GM12874 (cell line): Measurements from ENCODE around the gene DNAJC12.

Source experiments
- CTCF ChIP-seq: IDR thresholded peaks from 2 replicates; pipeline ENCODE4 v1.5.1; 2011; ENCODE audit warnings: low read depth, mild to moderate bottlenecking, control low read depth, low read length, moderate library complexity; ENCODE audit not compliant: insufficient read depth

The DNAJC12 gene

GRCh38 chr10:67801118-67801517 is 36.9 kb downstream of the DNAJC12 start:
- no peak for TF ChIP-seq CTCF

DNA sequence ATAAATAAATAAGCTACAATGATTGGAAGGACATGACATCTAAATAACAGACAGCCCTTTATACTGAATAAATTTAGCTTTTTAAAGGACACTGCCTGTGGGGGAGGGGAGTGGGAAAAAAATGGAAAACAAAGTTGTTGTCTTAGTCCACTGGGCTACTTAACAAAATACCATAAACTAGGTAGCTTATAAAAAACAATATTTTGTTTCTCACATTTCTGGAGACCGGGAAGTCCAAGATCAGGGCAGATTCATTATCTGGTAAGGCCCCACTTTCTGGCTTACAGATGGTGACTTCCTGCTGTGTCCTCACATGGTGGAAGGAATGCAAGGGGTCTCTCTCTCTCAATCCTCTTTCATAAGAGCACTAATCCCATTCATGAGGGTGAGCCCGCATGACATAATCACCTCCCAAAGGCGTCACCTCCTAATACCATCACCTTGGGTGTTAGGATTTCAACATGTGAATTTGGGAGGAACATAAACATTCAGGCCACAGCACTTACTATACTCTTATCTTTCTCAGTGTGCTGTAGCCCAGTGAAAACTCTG is 43.0 kb downstream of the DNAJC12 start:
- TF ChIP-seq CTCF: no peak

GRCh38 chr10:67794256-67794655 is 43.7 kb downstream of the DNAJC12 start:
- no peak for TF ChIP-seq CTCF

GRCh38 chr10:67793313-67793712 is 44.7 kb downstream of the DNAJC12 start:
- TF ChIP-seq CTCF: no peak

DNA sequence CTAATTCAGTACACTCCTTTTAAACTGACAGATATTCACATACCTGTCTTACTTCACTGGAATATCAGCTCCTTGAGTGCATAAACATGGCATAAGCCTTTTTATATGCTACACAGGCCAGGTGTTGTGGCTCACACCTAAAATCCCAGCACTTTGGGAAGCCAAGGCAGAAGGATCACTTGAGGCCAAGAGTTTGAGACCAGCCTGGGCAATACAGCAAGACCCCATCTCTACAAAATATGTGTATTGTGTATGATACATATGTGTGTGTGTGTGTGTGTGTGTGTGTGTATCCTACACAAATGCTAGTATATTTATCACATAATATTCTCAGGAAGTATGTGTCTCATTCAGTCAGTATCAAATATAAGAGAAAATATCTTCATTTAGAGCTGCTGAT is 45.3 kb downstream of the DNAJC12 start:
- no peak for TF ChIP-seq CTCF

DNA sequence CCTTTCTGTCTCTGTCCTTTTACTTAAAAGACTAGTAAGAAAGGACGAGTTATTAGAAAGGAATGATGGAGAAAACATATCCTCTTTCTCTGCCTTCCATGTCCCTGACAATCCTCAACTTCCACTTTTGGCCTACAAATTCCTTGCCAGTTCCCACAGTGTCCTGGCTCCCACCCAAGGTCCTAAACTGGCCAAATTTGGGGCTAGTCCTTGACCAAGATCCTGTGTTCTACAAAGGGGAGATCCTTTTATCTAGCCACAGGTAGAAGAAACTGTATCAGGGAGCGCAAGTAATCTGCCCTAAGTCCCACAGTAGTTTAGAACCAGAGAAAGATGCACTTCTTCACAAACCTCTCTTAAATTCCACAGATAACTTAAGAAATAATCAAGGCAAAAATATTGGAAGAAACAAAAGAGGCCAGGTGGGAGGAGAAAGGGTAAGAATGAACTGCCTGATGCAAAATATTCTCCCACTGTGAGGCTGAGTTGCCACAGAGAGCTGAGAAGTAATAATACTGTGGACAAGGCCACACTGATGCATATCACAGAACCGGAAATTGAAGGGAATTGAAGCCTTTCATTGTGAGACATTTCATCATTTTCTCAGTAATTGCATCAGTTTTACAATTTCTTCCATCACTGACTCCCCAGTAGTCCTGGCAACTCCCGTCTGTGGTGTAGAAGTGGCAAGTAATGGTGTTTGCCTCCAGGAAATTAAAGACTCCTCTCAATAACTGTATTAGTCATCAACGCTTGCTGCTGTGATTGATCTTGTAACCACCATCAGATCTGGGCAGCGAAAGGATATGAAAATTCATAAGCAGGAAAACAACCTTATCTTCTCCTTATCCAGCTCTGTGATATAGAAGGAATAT is 47.2 kb downstream of the DNAJC12 start:
- no peak for TF ChIP-seq CTCF

DNA sequence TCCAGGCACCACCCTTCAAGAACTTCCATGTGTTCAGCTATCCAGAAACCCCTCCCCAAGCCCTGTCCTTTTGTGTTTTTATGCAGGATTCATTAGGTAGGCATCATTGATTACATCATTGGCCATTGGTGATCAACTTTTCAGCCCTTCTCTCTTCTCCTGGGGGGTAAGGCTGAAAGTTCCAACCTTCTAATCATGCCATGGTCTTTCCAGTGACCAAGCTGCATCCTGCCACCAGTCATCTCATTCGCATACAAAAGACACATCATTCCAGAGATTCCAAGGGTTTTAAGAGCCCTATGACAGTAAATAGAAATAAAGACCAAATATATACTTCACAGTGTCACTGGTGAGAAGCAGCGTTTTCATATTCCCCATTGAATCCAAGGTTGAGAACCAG is 48.2 kb downstream of the DNAJC12 start:
- TF ChIP-seq CTCF: no peak
